Progenitor cell of endocrine pancreas (in vitro differentiated cells): Measurements from ENCODE around the gene COP1. TPM values are rescaled to one million over a fixed set of nuclear protein-coding genes. Genes with fewer than 3 reads are reported as not detected.
"Not testable (repeated sequence)": the region's sequence is repeated elsewhere in the genome, so short reads cannot be mapped to it uniquely, and the experiment has no call there.

Source experiments
- DNase-seq: peaks from one replicate; pipeline ENCODE4 v3.0.0; 2021; ENCODE audit warnings: low spot score; ENCODE audit not compliant: unreplicated experiment
- H3K27ac Mint-ChIP-seq: 2 replicates; pipeline ENCODE4 v1.8.0; 2021; ENCODE audit warnings: mild to moderate bottlenecking, moderate library complexity, mixed read lengths
- H3K27me3 Mint-ChIP-seq: 2 replicates; pipeline ENCODE4 v1.8.0; 2021; ENCODE audit warnings: mixed read lengths
- H3K36me3 Mint-ChIP-seq: 2 replicates; pipeline ENCODE4 v1.8.0; 2022; ENCODE audit warnings: mixed read lengths; ENCODE audit not compliant: insufficient read depth
- H3K4me1 Mint-ChIP-seq: 2 replicates; pipeline ENCODE4 v1.8.0; 2021; ENCODE audit warnings: low read depth, mixed read lengths
- H3K4me3 Mint-ChIP-seq: 2 replicates; pipeline ENCODE4 v1.8.0; 2021; ENCODE audit warnings: low read depth, mild to moderate bottlenecking, moderate library complexity, mixed read lengths
- H3K9me3 Mint-ChIP-seq: 2 replicates; pipeline ENCODE4 v1.8.0; 2021; ENCODE audit warnings: low read depth, mixed read lengths
- total RNA-seq: library from RNA; stranded (reverse); gene quantifications from 2 replicates; pipeline ENCODE4 v1.2.1, GENCODE V29; 2021
- TF ChIP-seq, protein P1 (sequence below): fragments of 200-600 bp; sonication (generic); IDR thresholded peaks from one replicate; pipeline ENCODE4 v1.5.0; 2021; ENCODE audit warnings: antibody characterized with exemption, mild to moderate bottlenecking; ENCODE audit not compliant: unreplicated experiment

Gene COP1
- total RNA-seq, 1 donor from 2014 or later: 58.1 TPM

DNA sequence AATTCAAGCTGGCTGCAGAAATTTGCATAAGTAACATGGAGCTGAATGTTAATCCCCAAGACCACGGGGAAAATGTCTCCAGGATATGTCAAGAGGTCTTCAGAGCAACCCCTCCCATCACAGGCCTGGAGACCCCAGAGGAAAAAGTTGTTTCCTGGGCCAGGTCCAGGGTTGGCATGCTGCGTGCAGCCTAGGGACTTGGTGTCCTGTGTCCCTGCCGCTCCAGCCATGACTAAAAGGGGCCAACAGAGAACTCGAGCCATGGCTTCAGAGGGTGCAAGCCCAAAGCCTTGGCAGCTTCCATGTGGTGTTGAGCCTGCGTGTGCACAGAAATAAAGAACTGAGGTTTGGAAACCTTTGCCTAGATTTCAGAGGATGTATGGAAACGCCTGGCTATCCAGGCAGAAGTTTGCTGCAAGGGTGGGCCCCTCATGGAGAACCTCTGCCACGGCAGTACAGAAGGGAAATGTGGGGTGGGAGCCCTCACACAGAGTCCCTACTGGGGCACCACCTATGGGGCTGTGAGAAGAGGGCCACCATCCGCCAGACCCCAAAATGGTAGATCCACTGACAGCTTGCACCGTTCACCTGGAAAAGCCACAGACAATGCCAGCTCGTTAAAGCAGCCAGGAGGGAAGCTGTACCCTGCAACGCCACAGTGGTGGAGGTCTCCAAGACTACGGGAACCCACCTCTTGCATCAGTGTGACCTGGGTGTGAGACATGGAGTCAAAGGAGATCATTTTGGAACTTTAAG, 222.9 kb downstream of the COP1 start:
- no peak for DNase-seq
- Mint-ChIP-seq H3K9me3 (peaks cover 30% of the 10 kb centered on the region), H3K4me3 (no peak overlapping the region), H3K4me1 (peaks cover 4% of the 10 kb centered on the region), H3K27ac (no peak overlapping the region), H3K36me3 (peaks cover 54% of the 10 kb centered on the region), H3K27me3 (no peaks in the 10 kb centered on the region)
- TF ChIP-seq, protein P1, sequence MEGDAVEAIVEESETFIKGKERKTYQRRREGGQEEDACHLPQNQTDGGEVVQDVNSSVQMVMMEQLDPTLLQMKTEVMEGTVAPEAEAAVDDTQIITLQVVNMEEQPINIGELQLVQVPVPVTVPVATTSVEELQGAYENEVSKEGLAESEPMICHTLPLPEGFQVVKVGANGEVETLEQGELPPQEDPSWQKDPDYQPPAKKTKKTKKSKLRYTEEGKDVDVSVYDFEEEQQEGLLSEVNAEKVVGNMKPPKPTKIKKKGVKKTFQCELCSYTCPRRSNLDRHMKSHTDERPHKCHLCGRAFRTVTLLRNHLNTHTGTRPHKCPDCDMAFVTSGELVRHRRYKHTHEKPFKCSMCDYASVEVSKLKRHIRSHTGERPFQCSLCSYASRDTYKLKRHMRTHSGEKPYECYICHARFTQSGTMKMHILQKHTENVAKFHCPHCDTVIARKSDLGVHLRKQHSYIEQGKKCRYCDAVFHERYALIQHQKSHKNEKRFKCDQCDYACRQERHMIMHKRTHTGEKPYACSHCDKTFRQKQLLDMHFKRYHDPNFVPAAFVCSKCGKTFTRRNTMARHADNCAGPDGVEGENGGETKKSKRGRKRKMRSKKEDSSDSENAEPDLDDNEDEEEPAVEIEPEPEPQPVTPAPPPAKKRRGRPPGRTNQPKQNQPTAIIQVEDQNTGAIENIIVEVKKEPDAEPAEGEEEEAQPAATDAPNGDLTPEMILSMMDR: no peak

DNA sequence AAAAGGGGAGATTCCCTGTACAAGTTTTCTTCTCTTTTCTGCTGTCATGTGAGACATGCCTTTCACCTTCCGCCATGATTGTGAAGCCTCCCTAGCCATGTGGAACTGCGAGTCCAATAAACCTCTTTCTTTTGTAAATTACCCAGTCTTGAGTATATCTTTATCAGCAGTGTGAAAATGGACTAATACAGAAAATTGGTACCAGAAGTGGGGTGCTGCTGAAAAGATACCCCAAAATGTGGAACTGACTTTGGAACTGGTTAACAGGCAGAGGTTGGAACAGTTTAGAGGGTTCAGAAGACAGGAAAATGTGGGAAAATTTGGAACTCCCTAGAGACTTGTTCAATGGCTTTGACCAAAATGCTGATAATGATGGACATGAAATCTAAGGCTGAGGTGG, 223.7 kb downstream of the COP1 start:
- Mint-ChIP-seq H3K9me3 (peaks cover 30% of the 10 kb centered on the region), H3K36me3 (peaks cover 54% of the 10 kb centered on the region)
- H3K27ac Mint-ChIP-seq, H3K4me3 Mint-ChIP-seq, H3K4me1 Mint-ChIP-seq, DNase-seq, H3K27me3 Mint-ChIP-seq: not testable (repeated sequence)

DNA sequence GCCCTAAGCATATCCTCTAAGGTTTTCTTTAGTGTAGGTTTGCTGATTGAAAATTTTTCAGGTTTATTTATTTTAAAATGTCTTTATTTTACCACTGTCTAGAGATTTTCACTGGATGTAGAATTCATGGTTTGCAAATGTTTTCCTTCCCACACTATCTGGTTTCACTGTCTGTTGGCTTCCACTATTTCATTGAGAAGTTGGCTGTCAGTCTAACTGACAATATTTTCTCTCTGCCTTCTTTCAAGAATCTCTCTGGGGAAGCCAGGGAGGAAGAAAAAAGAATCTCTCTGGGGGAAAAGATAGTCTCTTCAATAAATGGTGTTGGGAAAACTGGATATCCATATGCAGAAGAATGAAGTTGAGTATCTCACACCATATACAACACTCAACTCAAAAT, 226.0 kb downstream of the COP1 start:
- H3K9me3 Mint-ChIP-seq: peaks cover 28% of the 10 kb centered on the region
- TF ChIP-seq, protein P1: no peak
- H3K4me3 Mint-ChIP-seq: no peak overlapping the region
- H3K27ac Mint-ChIP-seq: peak overlapping the region; percentile 17
- no peak for DNase-seq
- H3K4me1 Mint-ChIP-seq: peaks cover 4% of the 10 kb centered on the region
- H3K27me3 Mint-ChIP-seq: no peaks in the 10 kb centered on the region
- H3K36me3 Mint-ChIP-seq: peaks cover 46% of the 10 kb centered on the region

DNA sequence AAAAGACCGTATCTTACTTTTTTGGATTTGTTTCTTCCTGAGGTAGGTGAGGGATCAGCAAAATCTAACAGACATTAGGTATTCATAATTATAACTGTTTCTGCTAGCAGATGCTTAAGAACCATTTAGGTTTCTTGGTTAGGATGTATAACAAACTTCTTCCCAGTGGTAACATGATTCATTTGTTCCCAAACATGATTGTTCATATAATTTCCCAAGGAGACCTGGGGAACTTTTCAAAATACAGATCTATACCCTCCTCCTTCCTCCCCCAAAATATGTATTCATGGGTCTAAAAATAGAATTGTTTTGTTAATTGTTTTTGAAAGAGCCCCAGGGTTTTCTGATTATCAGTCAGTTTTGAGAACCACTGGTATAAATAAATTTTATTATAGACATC, 228.2 kb downstream of the COP1 start:
- Mint-ChIP-seq H3K9me3 (peaks cover 23% of the 10 kb centered on the region), H3K4me3 (no peak overlapping the region), H3K4me1 (no peaks in the 10 kb centered on the region), H3K36me3 (peaks cover 28% of the 10 kb centered on the region), H3K27me3 (no peaks in the 10 kb centered on the region), H3K27ac (no peak overlapping the region)
- DNase-seq: no peak
- TF ChIP-seq, protein P1: no peak

DNA sequence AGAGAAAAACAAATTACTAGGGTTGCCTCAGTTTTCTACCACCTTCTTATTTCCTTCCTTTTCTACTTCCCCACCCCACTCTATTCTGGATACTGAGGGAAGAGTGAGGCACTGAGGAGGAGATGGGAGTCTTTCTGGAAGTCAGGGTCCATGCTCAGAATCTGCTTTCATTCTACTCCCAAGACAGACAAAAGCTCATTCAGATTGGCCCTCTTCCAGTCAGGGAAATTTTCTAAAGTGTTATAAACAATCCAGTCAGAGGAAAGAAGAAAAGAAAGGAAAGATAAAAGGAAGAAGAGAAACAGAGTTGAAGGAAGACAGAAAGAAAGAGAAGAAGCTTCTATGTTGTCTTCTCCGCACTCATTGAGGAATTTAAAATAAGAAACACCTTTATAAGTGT, 228.6 kb downstream of the COP1 start:
- TF ChIP-seq, protein P1: no peak
- H3K27ac Mint-ChIP-seq: peak overlapping the region; percentile 0

More for the DNA sequence above, 228.6 kb downstream of the COP1 start:
- peaks cover 19% of the 10 kb centered on the region for H3K9me3 Mint-ChIP-seq
- peaks cover 24% of the 10 kb centered on the region for H3K36me3 Mint-ChIP-seq
- DNase-seq: no peak
- H3K4me1 Mint-ChIP-seq: no peaks in the 10 kb centered on the region
- no peaks in the 10 kb centered on the region for H3K27me3 Mint-ChIP-seq
- H3K4me3 Mint-ChIP-seq: no peak overlapping the region
